ENCODE results near the gene MYBPC2.

Gene MYBPC2

GRCh38 chr19:50477751-50478515 is 45.2 kb downstream of the MYBPC2 start:
- TF ChIP-seq REST (IDR thresholded peaks at IDR 0.05; ENCODE audit: insufficient read depth in 1 of 2, low read depth in 2 of 2, low read length in 2 of 2): no peak
- TF ChIP-seq FOXP2 (optimal IDR thresholded peaks at IDR 0.05; ENCODE audit: borderline replicate concordance, extremely low read depth, extremely low read length, insufficient read depth): no peak
- TF ChIP-seq SIN3A (IDR thresholded peaks at IDR 0.05; ENCODE audit: borderline replicate concordance, insufficient read depth, low read length): no peak
- TF ChIP-seq TAF1 (IDR thresholded peaks at IDR 0.05; ENCODE audit: borderline replicate concordance, insufficient read depth, low read length): no peak
- no peak for TF ChIP-seq POLR2AphosphoS5 (IDR thresholded peaks at IDR 0.05; ENCODE audit: low read depth, low read length)

- no peak for TF ChIP-seq TAF1 (IDR thresholded peaks at IDR 0.05; ENCODE audit: borderline replicate concordance, insufficient read depth, low read length)
- TF ChIP-seq POLR2AphosphoS5 (IDR thresholded peaks at IDR 0.05; ENCODE audit: low read depth, low read length): no peak
- no peak for TF ChIP-seq FOXP2 (optimal IDR thresholded peaks at IDR 0.05; ENCODE audit: borderline replicate concordance, extremely low read depth, extremely low read length, insufficient read depth)
- no peak for TF ChIP-seq REST (IDR thresholded peaks at IDR 0.05; ENCODE audit: insufficient read depth in 1 of 2, low read depth in 2 of 2, low read length in 2 of 2)
- no peak for TF ChIP-seq SIN3A (IDR thresholded peaks at IDR 0.05; ENCODE audit: borderline replicate concordance, insufficient read depth, low read length)
Observed at GRCh38 chr19:50478901-50479715, 46.4 kb downstream of the MYBPC2 start.

GRCh38 chr19:50479761-50480251 is 47.1 kb downstream of the MYBPC2 start:
- no peak for TF ChIP-seq POLR2AphosphoS5 (IDR thresholded peaks at IDR 0.05; ENCODE audit: low read depth, low read length)
- no peak for TF ChIP-seq REST (IDR thresholded peaks at IDR 0.05; ENCODE audit: insufficient read depth in 1 of 2, low read depth in 2 of 2, low read length in 2 of 2)
- no peak for TF ChIP-seq FOXP2 (optimal IDR thresholded peaks at IDR 0.05; ENCODE audit: borderline replicate concordance, extremely low read depth, extremely low read length, insufficient read depth)
- TF ChIP-seq SIN3A (IDR thresholded peaks at IDR 0.05; ENCODE audit: borderline replicate concordance, insufficient read depth, low read length): no peak
- no peak for TF ChIP-seq TAF1 (IDR thresholded peaks at IDR 0.05; ENCODE audit: borderline replicate concordance, insufficient read depth, low read length)

- TF ChIP-seq REST (IDR thresholded peaks at IDR 0.05; ENCODE audit: insufficient read depth in 1 of 2, low read depth in 2 of 2, low read length in 2 of 2): no peak
- TF ChIP-seq SIN3A (IDR thresholded peaks at IDR 0.05; ENCODE audit: borderline replicate concordance, insufficient read depth, low read length): no peak
- no peak for TF ChIP-seq FOXP2 (optimal IDR thresholded peaks at IDR 0.05; ENCODE audit: borderline replicate concordance, extremely low read depth, extremely low read length, insufficient read depth)
- no peak for TF ChIP-seq TAF1 (IDR thresholded peaks at IDR 0.05; ENCODE audit: borderline replicate concordance, insufficient read depth, low read length)
- no peak for TF ChIP-seq POLR2AphosphoS5 (IDR thresholded peaks at IDR 0.05; ENCODE audit: low read depth, low read length)
Observed at GRCh38 chr19:50480281-50481111, 47.8 kb downstream of the MYBPC2 start.
